A549 treated with DMSO at 1 μM for 4 hours (cell line): Measurements from ENCODE around the gene RD3L. TPM values are rescaled to one million over a fixed set of nuclear protein-coding genes. Genes with fewer than 3 reads are reported as not detected.

Experiments used
- total RNA-seq: library from RNA; stranded (reverse); fragments of 200-300 nt; extraction: Qiagen RNA extraction; gene quantifications from 5 replicates; pipeline ENCODE4 v1.2.3, GENCODE V29; 2022; ENCODE audit warnings: low read depth

The RD3L gene
- total RNA-seq = not detected in 5 replicates

DNA sequence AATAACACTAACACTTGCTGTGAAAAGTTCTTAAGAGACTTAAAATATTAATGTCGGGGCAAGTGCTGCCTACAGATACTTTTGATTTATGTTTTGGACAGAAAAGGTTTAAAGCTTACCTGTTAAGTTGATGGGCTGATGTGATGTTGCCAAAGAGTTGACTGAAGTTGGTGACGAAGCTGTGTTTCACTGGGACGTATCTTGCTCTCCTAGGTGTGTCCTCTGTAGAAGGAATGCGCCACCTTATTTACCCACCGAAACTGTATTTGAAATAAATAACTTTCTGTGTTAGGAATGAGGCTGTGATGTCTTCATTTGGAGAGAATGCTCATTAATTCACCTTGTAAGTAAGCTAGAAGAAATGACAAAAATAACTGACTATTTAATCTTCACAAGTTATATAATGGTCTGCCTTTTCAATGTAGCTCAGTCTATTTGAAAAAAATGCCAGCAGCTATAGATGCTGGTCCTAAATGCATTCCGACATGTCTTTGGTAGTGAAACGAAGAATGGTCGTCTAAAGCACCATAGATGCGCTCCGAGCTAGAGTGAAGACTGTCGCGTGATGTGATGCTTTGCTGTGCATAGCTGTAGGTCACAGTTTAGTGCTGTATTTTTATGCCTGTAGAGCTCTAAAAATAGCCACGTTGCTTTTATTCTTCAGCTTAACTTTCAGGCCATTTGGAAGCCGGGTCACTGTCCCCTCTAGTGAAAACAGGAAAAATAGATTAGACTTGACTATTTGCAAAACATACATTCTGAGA, at the start of gene RD3L:
RD3L (minus strand) TSS at position 557 of the 764 bp plus-strand sequence. CDS start 834 bp downstream, outside the sequence.

DNA sequence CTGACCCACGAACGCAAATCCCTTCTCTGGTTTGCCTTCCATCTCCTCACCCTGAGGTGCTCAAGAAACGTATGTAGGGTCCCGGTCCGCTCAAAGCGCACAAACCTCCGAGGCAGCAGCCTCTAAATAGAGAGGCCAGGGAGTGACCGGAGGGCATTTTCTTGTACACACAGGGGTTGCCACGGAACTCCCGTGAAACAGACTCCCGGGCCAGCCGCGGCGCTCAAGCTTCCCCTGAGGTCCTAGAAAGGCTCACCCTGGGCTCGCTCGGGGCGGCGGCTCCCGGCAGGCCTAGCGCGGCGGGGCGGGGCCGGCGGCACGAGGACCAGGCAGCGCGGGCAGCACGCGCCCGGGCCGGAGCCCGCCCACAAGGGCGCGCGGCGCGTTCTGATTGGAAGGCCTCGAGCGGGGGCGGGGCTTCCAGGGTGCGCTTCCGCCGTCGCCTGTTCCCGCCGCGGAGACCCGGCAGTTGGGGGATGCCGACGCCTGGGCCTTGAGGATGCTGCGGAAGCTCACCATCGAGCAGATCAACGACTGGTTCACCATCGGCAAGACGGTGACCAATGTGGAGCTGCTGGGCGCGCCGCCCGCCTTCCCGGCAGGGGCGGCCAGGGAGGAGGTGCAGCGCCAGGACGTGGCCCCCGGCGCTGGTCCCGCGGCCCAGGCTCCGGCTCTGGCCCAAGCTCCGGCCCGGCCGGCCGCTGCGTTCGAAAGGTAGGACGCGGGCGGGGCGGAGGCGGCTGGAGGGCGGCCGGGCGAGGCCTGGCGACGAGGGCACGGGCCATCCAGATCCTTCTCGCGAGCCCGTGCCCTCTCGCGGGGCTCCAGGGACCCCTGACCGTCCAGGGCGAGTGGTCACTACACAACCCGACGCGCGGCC, 14.1 kb downstream of the RD3L start, which contains the start of gene TDRD9:
TDRD9 (plus strand) TSS at position 446 of the 880 bp plus-strand sequence; CDS start at position 500, 54 bp downstream.

Other genes starting within 250 kb of the RD3L start
- gene XRCC3, start 227.1 kb downstream of the RD3L start, total RNA-seq = 26.7 to 32.8 TPM (median 32.2 TPM) in 5 replicates
- gene ZFYVE21, start 226.7 kb downstream of the RD3L start, total RNA-seq = 27.1 to 36.8 TPM (median 33.0 TPM) in 5 replicates
- 3.3 to 5.2 TPM (median 4.5 TPM) in 5 replicates for gene PPP1R13B, start 95.0 kb downstream of the RD3L start, total RNA-seq
- gene TDRD9, start 14.1 kb downstream of the RD3L start, total RNA-seq = 0.06 TPM in 1 of 5 replicates, not detected in the others
- gene ASPG, start 143.2 kb upstream of the RD3L start, total RNA-seq = not detected in 5 replicates
- gene KIF26A, start 196.1 kb upstream of the RD3L start, total RNA-seq = 1.8 to 4.3 TPM (median 3.1 TPM) in 5 replicates